SK-N-MC (cell line): ENCODE data around the gene CPAMD8.

Experiments
- DNase-seq: peaks from one replicate; pipeline ENCODE4 v3.0.0-alpha.2; 2011; ENCODE audit warnings: low read depth, low spot score
- H3K27ac ChIP-seq: fragments of 200-600 bp; sonication (generic); 2 replicates; pipeline ENCODE4 v1.5.1; 2016; ENCODE audit warnings: mixed run types
- H3K36me3 ChIP-seq: fragments of 200-600 bp; sonication (generic); 2 replicates; pipeline ENCODE4 v1.6.1; 2017; ENCODE audit warnings: antibody characterized with exemption, low read length, mixed read lengths; ENCODE audit not compliant: insufficient read depth
- H3K4me3 ChIP-seq: fragments of 200-600 bp; sonication (generic); 2 replicates; pipeline ENCODE4 v1.5.1; 2016
- H3K9ac ChIP-seq: fragments of 200-600 bp; sonication (generic); 2 replicates; pipeline ENCODE4 v1.8.0; 2017; ENCODE audit warnings: mixed run types, mixed read lengths; ENCODE audit not compliant: insufficient read length
- H3K9me3 ChIP-seq: fragments of 200-600 bp; sonication (generic); 2 replicates; pipeline ENCODE4 v1.6.1; 2017; ENCODE audit warnings: low read depth, mild to moderate bottlenecking, antibody characterized with exemption, low read length, moderate library complexity, mixed read lengths
- EZH2 ChIP-seq: fragments of 200-600 bp; sonication (generic); IDR thresholded peaks from one replicate; pipeline ENCODE4 v1.6.1; 2017; ENCODE audit warnings: antibody characterized with exemption
- FOXP2 ChIP-seq: optimal IDR thresholded peaks from 2 replicates; pipeline ENCODE3; 2011; ENCODE audit warnings: mild to moderate bottlenecking, moderate library complexity; ENCODE audit not compliant: insufficient read depth; ENCODE audit errors: extremely low read length, control extremely low read depth
- POLR2AphosphoS5 ChIP-seq: IDR thresholded peaks from 2 replicates; pipeline ENCODE4 v1.6.1; 2012; ENCODE audit warnings: mild to moderate bottlenecking, low read depth, low read length, borderline replicate concordance

The CPAMD8 gene

GRCh38 chr19:17069193-17069592 lies 42.6 kb upstream of the CPAMD8 start:
- Histone ChIP-seq H3K4me3 (no peak overlapping the region), H3K36me3 (peaks cover 42% of the 10 kb centered on the region; the same call in 1 of the 2 replicates), H3K9ac (no peak overlapping the region), H3K27ac (no peak overlapping the region), H3K9me3 (no peaks in the 10 kb centered on the region)
- no peak for DNase-seq
- TF ChIP-seq POLR2AphosphoS5, result no peak
- no peak for TF ChIP-seq EZH2
- no peak for TF ChIP-seq FOXP2

- no peak for TF ChIP-seq FOXP2
- no peak for TF ChIP-seq POLR2AphosphoS5
- no peak for TF ChIP-seq EZH2
- no peak overlapping the region for H3K4me3 ChIP-seq
- H3K9ac ChIP-seq, result no peak overlapping the region
- no peaks in the 10 kb centered on the region for H3K9me3 ChIP-seq
- DNase-seq, result no peak
- H3K27ac ChIP-seq, result no peak overlapping the region
- peaks cover 34% of the 10 kb centered on the region for H3K36me3 ChIP-seq
Measured at GRCh38 chr19:17063428-17063827, 36.8 kb upstream of the CPAMD8 start.

- H3K4me3 ChIP-seq, result no peak overlapping the region
- H3K9ac ChIP-seq, result no peak overlapping the region
- H3K36me3 ChIP-seq, result peaks cover 40% of the 10 kb centered on the region
- TF ChIP-seq POLR2AphosphoS5 (no peak), FOXP2 (no peak)
- H3K27ac ChIP-seq, result no peak overlapping the region
- H3K9me3 ChIP-seq, result no peaks in the 10 kb centered on the region
- no peak for DNase-seq
Measured at GRCh38 chr19:17061691-17062090, 35.1 kb upstream of the CPAMD8 start.

GRCh38 chr19:17061205-17061604 lies 34.6 kb upstream of the CPAMD8 start:
- Histone ChIP-seq H3K9ac (no peak overlapping the region), H3K36me3 (peaks cover 35% of the 10 kb centered on the region), H3K9me3 (no peaks in the 10 kb centered on the region), H3K4me3 (no peak overlapping the region), H3K27ac (no peak overlapping the region)
- TF ChIP-seq EZH2 (no peak), POLR2AphosphoS5 (no peak), FOXP2 (no peak)
- no peak for DNase-seq

GRCh38 chr19:17060802-17061201 lies 34.2 kb upstream of the CPAMD8 start:
- TF ChIP-seq FOXP2 (no peak), POLR2AphosphoS5 (no peak), EZH2 (no peak)
- Histone ChIP-seq H3K9me3 (no peaks in the 10 kb centered on the region), H3K36me3 (peaks cover 37% of the 10 kb centered on the region), H3K4me3 (no peak overlapping the region), H3K9ac (no peak overlapping the region), H3K27ac (no peak overlapping the region)
- DNase-seq, result no peak

- H3K27ac ChIP-seq, result no peak overlapping the region
- TF ChIP-seq FOXP2, result no peak
- no peak for TF ChIP-seq POLR2AphosphoS5
- TF ChIP-seq EZH2, result no peak
- DNase-seq, result no peak
- peaks cover 39% of the 10 kb centered on the region for H3K36me3 ChIP-seq
- H3K4me3 ChIP-seq, result no peak overlapping the region
- H3K9ac ChIP-seq, result no peak overlapping the region
- no peaks in the 10 kb centered on the region for H3K9me3 ChIP-seq
Measured at GRCh38 chr19:17058236-17058635, 31.6 kb upstream of the CPAMD8 start.

DNA sequence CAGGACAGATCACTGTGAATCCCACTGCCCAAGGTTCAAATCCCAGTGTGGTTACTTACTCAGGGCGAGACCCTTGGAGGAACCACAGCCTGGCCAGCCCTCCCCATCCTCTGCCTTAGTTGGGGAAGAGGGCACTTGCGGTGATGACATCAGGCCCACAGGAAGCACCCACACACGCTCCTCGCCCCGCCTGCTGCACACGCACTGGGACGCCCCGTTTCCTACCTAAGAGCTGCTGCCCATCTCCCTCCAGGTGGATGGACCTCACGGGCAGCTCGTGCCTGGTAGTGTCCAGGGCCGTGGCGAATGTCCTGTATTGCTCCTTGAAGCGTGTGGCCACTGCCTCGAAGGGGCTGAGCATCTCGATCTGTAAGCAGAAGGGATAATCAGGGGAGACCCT lies 29.0 kb upstream of the CPAMD8 start:
- no peak overlapping the region for H3K4me3 ChIP-seq
- no peak overlapping the region for H3K27ac ChIP-seq
- TF ChIP-seq POLR2AphosphoS5 (no peak), EZH2 (no peak), FOXP2 (no peak)
- H3K9ac ChIP-seq, result no peak overlapping the region
- no peaks in the 10 kb centered on the region for H3K9me3 ChIP-seq
- H3K36me3 ChIP-seq, result peaks cover 56% of the 10 kb centered on the region
- no peak for DNase-seq

DNA sequence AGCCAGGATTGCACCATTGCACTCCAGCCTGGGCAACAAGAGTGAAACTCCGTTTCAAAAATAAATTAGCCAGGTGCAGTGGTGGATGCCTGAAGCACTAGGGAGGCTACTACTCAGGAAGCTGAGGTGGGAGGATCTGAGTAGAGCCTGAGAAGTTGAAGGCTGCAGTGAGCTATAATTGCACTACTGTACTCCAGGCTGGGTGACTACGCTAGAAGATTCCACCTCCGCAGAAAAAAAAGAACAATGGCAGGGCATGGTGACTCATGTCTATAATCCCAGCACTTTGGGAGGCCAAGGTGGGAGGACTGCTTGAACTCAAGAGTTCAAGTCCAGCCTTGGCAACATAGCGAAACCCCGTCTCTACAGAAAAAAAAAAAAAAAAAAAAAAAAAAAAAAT lies 28.1 kb upstream of the CPAMD8 start:
- Histone ChIP-seq H3K36me3 (peaks cover 57% of the 10 kb centered on the region), H3K27ac (no peak overlapping the region), H3K9me3 (no peaks in the 10 kb centered on the region), H3K4me3 (no peak overlapping the region), H3K9ac (no peak overlapping the region)
- DNase-seq, result no peak
- no peak for TF ChIP-seq EZH2
- TF ChIP-seq POLR2AphosphoS5, result no peak
- TF ChIP-seq FOXP2, result no peak

- peaks cover 38% of the 10 kb centered on the region for H3K36me3 ChIP-seq
- H3K9me3 ChIP-seq, result no peaks in the 10 kb centered on the region
- no peak for DNase-seq
- no peak overlapping the region for H3K4me3 ChIP-seq
- no peak overlapping the region for H3K27ac ChIP-seq
- TF ChIP-seq EZH2 (no peak), FOXP2 (no peak), POLR2AphosphoS5 (no peak)
- H3K9ac ChIP-seq, result no peak overlapping the region
Measured at GRCh38 chr19:17052439-17052838, 25.8 kb upstream of the CPAMD8 start.
